IPS DF 6.9 (cell line): ENCODE measurements around the gene STYXL1.

ENCODE experiments used
- DNase-seq: peaks from one replicate; pipeline ENCODE4 v3.0.0-alpha.2; 2013; ENCODE audit warnings: low read depth, low spot score
- H3K27ac ChIP-seq: one replicate; pipeline ENCODE4 v1.5.1; 2013; ENCODE audit warnings: low read length, control low read depth
- H3K27me3 ChIP-seq: 2 replicates; pipeline ENCODE4 v1.6.1; 2013; ENCODE audit warnings: mild to moderate bottlenecking, low read length; ENCODE audit not compliant: control insufficient read depth, insufficient read depth
- H3K36me3 ChIP-seq: 2 replicates; pipeline ENCODE4 v1.6.1; 2013; ENCODE audit warnings: low read length; ENCODE audit not compliant: control insufficient read depth, insufficient read depth
- H3K4me1 ChIP-seq: 2 replicates; pipeline ENCODE4 v1.6.1; 2013; ENCODE audit warnings: low read length; ENCODE audit not compliant: control insufficient read depth, insufficient read depth
- H3K4me3 ChIP-seq: 2 replicates; pipeline ENCODE4 v1.5.1; 2013; ENCODE audit warnings: mild to moderate bottlenecking, low read length
- H3K9me3 ChIP-seq: 2 replicates; pipeline ENCODE4 v1.6.1; 2013; ENCODE audit warnings: low read length, inconsistent platforms; ENCODE audit not compliant: control insufficient read depth, insufficient read depth
- WGBS: extraction: QIAGEN DNeasy Blood & Tissue Kit; methylation state at CpG from one replicate; pipeline ENCODE4 v1.1.7; 2013; ENCODE audit warnings: mixed read lengths, missing lambda C conversion rate; ENCODE audit not compliant: insufficient read length, insufficient coverage; 5-methylcytosine and 5-hydroxymethylcytosine counted together

The STYXL1 gene

GRCh38 chr7:75957021-75957736 is 90.6 kb downstream of the STYXL1 start:
- H3K27ac ChIP-seq, result no peak overlapping the region
- no peaks in the 10 kb centered on the region for H3K27me3 ChIP-seq
- no peak overlapping the region for H3K4me3 ChIP-seq
- H3K4me1 ChIP-seq, result no peaks in the 10 kb centered on the region
- DNase-seq, result peak; percentile 45
- peaks cover 8% of the 10 kb centered on the region; the same call in 1 of the 2 replicates for H3K36me3 ChIP-seq
- no CpG with 5 or more reads among the region's 16 CpGs for WGBS
- no peaks in the 10 kb centered on the region for H3K9me3 ChIP-seq

DNA sequence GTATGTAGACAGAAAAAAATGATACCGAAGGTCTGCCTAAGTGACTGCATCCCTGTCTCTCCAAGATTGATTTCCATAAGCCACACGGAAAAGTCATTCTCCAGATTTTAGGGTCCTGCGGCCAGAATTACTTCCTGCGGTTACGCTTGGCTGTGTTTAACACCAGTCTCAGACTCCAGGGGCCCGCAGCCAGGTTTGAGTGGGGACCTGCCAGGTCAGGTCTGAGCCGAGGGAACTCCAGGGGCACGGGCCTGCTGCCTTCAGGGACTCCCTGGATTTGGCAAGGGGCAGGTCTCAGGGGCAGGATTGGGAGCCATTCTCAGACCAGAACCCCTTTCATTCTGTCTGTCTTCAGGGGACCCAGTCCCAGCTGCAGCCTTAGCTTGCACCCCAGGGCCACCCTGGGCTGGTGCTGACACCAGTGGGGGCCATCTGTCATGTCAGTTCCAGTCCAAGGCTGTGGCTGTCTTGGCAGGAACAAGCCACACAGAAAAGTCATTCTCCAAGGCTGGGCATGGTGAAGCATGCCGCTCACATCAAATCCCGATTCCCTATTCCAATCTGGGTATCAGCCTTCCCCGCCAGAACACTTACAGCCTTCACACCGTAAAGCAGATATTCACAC is 92.4 kb downstream of the STYXL1 start:
- no peaks in the 10 kb centered on the region for H3K9me3 ChIP-seq
- H3K27me3 ChIP-seq, result no peaks in the 10 kb centered on the region
- no peak overlapping the region for H3K27ac ChIP-seq
- 100% methylated on average over 1 of the region's 12 CpGs for WGBS
- no peaks in the 10 kb centered on the region for H3K4me1 ChIP-seq
- no peak overlapping the region for H3K4me3 ChIP-seq
- H3K36me3 ChIP-seq, result peaks cover 8% of the 10 kb centered on the region; the same call in 1 of the 2 replicates
- DNase-seq, result no peak

DNA sequence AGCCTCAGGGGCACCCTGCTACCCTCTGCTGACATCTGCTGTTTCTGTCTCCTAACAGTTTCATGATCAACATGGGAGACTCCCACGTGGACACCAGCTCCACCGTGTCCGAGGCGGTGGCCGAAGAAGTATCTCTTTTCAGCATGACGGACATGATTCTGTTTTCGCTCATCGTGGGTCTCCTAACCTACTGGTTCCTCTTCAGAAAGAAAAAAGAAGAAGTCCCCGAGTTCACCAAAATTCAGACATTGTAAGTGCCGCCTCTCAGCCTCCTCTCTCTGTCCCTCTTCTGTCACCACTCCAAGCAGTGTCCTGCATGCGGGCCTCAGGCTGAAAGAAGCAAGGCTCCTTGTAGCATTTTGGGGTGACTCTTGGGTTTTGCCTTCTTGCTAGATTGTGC is 93.9 kb downstream of the STYXL1 start:
- H3K4me3 ChIP-seq, result no peak overlapping the region
- H3K4me1 ChIP-seq, result no peaks in the 10 kb centered on the region
- no peaks in the 10 kb centered on the region for H3K27me3 ChIP-seq
- no peak overlapping the region for H3K27ac ChIP-seq
- no CpG with 5 or more reads among the region's 11 CpGs for WGBS
- H3K36me3 ChIP-seq, result peaks cover 8% of the 10 kb centered on the region; the same call in 1 of the 2 replicates
- no peak for DNase-seq
- H3K9me3 ChIP-seq, result no peaks in the 10 kb centered on the region

DNA sequence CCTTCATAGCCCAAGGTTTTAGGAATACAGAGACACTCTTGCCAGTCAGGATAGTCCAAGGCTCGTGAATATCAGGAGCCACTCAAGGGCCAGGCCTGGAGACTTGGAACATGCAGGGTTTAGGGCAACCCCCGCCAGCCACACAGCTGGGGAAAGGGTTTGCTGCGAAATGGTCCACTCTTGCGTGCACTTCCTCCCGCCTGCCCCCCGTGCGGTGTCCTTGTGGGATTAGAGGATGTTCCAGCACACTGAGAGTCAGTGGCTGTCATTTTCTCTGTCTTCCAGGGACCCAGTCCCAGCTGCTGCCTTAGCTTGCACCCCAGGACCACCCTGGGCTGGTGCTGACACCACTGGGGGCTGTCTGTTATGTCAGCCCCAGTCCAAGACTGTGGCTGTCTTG is 94.4 kb downstream of the STYXL1 start:
- H3K27me3 ChIP-seq, result no peaks in the 10 kb centered on the region
- no peak overlapping the region for H3K4me3 ChIP-seq
- no CpG with 5 or more reads among the region's 7 CpGs for WGBS
- no peak for DNase-seq
- no peak overlapping the region for H3K27ac ChIP-seq
- peaks cover 8% of the 10 kb centered on the region; the same call in 1 of the 2 replicates for H3K36me3 ChIP-seq
- no peaks in the 10 kb centered on the region for H3K9me3 ChIP-seq
- H3K4me1 ChIP-seq, result no peaks in the 10 kb centered on the region

- Histone ChIP-seq H3K27ac (no peak overlapping the region), H3K9me3 (no peaks in the 10 kb centered on the region), H3K27me3 (no peaks in the 10 kb centered on the region), H3K36me3 (peaks cover 8% of the 10 kb centered on the region; the same call in 1 of the 2 replicates), H3K4me1 (no peaks in the 10 kb centered on the region), H3K4me3 (no peak overlapping the region)
- no CpG with 5 or more reads among the region's 5 CpGs for WGBS
- no peak for DNase-seq
These were observed 96.3 kb downstream of the STYXL1 start for GRCh38 chr7:75951506-75951905.

- Histone ChIP-seq H3K36me3 (peaks cover 2% of the 10 kb centered on the region; the same call in 1 of the 2 replicates), H3K9me3 (no peaks in the 10 kb centered on the region), H3K27me3 (no peaks in the 10 kb centered on the region), H3K4me3 (no peak overlapping the region), H3K27ac (no peak overlapping the region), H3K4me1 (no peaks in the 10 kb centered on the region)
- no peak for DNase-seq
- WGBS, result no CpG with 5 or more reads among the region's 15 CpGs
These were observed 97.6 kb downstream of the STYXL1 start for GRCh38 chr7:75950111-75950681.

DNA sequence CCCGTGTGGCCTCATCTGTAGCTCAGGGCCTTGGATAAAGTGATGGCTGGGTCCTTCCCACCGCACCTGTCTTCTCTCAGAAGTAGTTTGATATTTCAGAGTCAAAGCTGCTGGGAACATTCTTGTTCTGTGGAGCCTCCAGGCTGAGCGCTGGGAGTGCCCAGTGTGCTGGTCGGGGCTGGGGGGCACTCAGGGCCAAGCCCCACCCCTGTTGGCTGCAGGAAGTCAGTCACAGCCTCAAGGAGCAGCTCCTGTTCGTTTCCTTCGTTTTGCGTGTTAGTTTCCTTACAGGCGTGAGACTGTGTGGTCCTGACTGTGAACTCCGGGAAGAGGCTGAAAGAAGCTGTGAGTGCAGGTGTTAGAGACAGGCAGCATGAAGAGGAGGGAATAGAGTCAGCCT is 99.6 kb downstream of the STYXL1 start:
- H3K9me3 ChIP-seq, result no peaks in the 10 kb centered on the region
- no peaks in the 10 kb centered on the region for H3K36me3 ChIP-seq
- DNase-seq, result no peak
- no peaks in the 10 kb centered on the region for H3K4me1 ChIP-seq
- H3K4me3 ChIP-seq, result no peak overlapping the region
- no peak overlapping the region for H3K27ac ChIP-seq
- H3K27me3 ChIP-seq, result no peaks in the 10 kb centered on the region
- WGBS, result no CpG with 5 or more reads among the region's 9 CpGs
